NB4 (cell line): ENCODE measurements around the gene ZNF320.

Source experiments
- CTCF ChIP-seq: IDR thresholded peaks from one replicate; pipeline ENCODE4 v1.5.1; 2012; ENCODE audit warnings: low read depth, low read length
- MAX ChIP-seq: IDR thresholded peaks from 2 replicates; pipeline ENCODE4 v1.6.1; 2011; ENCODE audit warnings: low read depth, low read length
- MYC ChIP-seq: IDR thresholded peaks from 2 replicates; pipeline ENCODE4 v1.6.1; 2011; ENCODE audit warnings: low read depth, low read length
- POLR2A ChIP-seq: IDR thresholded peaks from 2 replicates; pipeline ENCODE4 v1.6.1; 2011; ENCODE audit warnings: mild to moderate bottlenecking; ENCODE audit not compliant: insufficient read length; ENCODE audit errors: extremely low read depth

GRCh38 chr19:52896431-52897137 is 851 bp downstream of the ZNF320 start:
- TF ChIP-seq CTCF, result no peak
- TF ChIP-seq MAX, result no peak
- no peak for TF ChIP-seq POLR2A
- no peak for TF ChIP-seq MYC
